GM23248 (cell line): ENCODE data around the gene TMEM151B. TPM values are rescaled to one million over a fixed set of nuclear protein-coding genes. Genes with fewer than 3 reads are reported as not detected.

Experiments used
- DNase-seq: peaks from one replicate; pipeline ENCODE4 v3.0.0-alpha.2; 2015
- H2AFZ ChIP-seq: fragments of 200-600 bp; sonication (generic); 2 replicates; pipeline ENCODE4 v1.6.1; 2016; ENCODE audit warnings: antibody characterized with exemption
- H3F3A ChIP-seq: fragments of 200-600 bp; sonication (generic); 2 replicates; pipeline ENCODE4 v1.6.1; 2016; ENCODE audit warnings: mild to moderate bottlenecking, antibody characterized with exemption, mixed run types; ENCODE audit not compliant: insufficient read depth
- H3K27ac ChIP-seq: fragments of 200-600 bp; sonication (generic); 2 replicates; pipeline ENCODE4 v1.5.1; 2016; ENCODE audit warnings: mild to moderate bottlenecking
- H3K27me3 ChIP-seq: fragments of 200-600 bp; sonication (generic); replicated peaks from 2 replicates; pipeline ENCODE4 v1.6.1; 2016; ENCODE audit warnings: mild to moderate bottlenecking; ENCODE audit not compliant: insufficient read depth
- H3K36me3 ChIP-seq: fragments of 200-600 bp; sonication (generic); 2 replicates; pipeline ENCODE4 v1.6.1; 2016; ENCODE audit warnings: low read depth, mild to moderate bottlenecking
- H3K4me1 ChIP-seq: fragments of 200-600 bp; sonication (generic); 2 replicates; pipeline ENCODE4 v1.6.1; 2016; ENCODE audit warnings: mild to moderate bottlenecking; ENCODE audit not compliant: insufficient read depth
- H3K4me2 ChIP-seq: fragments of 200-600 bp; sonication (generic); one replicate; pipeline ENCODE4 v1.6.1; 2016; ENCODE audit warnings: mild to moderate bottlenecking; ENCODE audit not compliant: unreplicated experiment
- H3K4me3 ChIP-seq: fragments of 200-600 bp; sonication (generic); 2 replicates; pipeline ENCODE4 v1.5.1; 2016; ENCODE audit warnings: mild to moderate bottlenecking
- H3K79me2 ChIP-seq: fragments of 200-600 bp; sonication (generic); 2 replicates; pipeline ENCODE4 v1.6.1; 2016; ENCODE audit warnings: mild to moderate bottlenecking; ENCODE audit not compliant: insufficient read depth
- H3K9ac ChIP-seq: fragments of 200-600 bp; sonication (generic); 2 replicates; pipeline ENCODE4 v1.6.1; 2016; ENCODE audit warnings: mild to moderate bottlenecking
- H3K9me2 ChIP-seq: fragments of 200-600 bp; sonication (generic); 2 replicates; pipeline ENCODE4 v1.6.1; 2016; ENCODE audit warnings: mixed run types, mild to moderate bottlenecking, moderate library complexity; ENCODE audit not compliant: insufficient read depth
- H3K9me3 ChIP-seq: fragments of 200-600 bp; sonication (generic); one replicate; pipeline ENCODE4 v1.6.1; 2017; ENCODE audit warnings: low read depth
- H4K20me1 ChIP-seq: fragments of 200-600 bp; sonication (generic); 2 replicates; pipeline ENCODE4 v1.6.0; 2016; ENCODE audit not compliant: insufficient read depth
- EZH2 ChIP-seq: fragments of 200-600 bp; sonication (generic); IDR thresholded peaks from 2 replicates; pipeline ENCODE4 v1.6.1; 2018; ENCODE audit warnings: antibody characterized with exemption, mild to moderate bottlenecking; ENCODE audit not compliant: insufficient read depth, poor library complexity, severe bottlenecking
- EZH2phosphoT487 ChIP-seq: fragments of 200-600 bp; sonication (generic); IDR thresholded peaks from 2 replicates; pipeline ENCODE4 v1.6.1; 2018; ENCODE audit warnings: antibody characterized with exemption, moderate library complexity, mild to moderate bottlenecking, low read depth; ENCODE audit not compliant: insufficient read depth
- WGBS, 2 experiments: methylation state at CpG; one replicate each; pipeline ENCODE4 v1.1.6; 2015 to 2017; ENCODE audit warnings: low lambda C conversion rate in 2 of 2, low coverage in 1 of 2; ENCODE audit errors: missing lambda C conversion rate in 2 of 2; 5-methylcytosine and 5-hydroxymethylcytosine counted together
- in situ Hi-C: fragments of 300-500 bp; cut with MboI; formaldehyde crosslinking; loops from 2 replicates; pipeline ENCODE4 v1.15.0; 2020
- polyA plus RNA-seq: library from polyadenylated mRNA; unstranded; fragments of >200 nt; fragmentation: Nextera tagmentation; extraction: Ambion mirVana; gene quantifications from 2 replicates; pipeline ENCODE4 v1.2.1, GENCODE V29; 2016
- total RNA-seq: library from RNA; depleted of rRNA; stranded (reverse); fragments of >200 nt; shearing (Covaris generic); gene quantifications from 2 replicates; pipeline ENCODE4 v1.2.3, GENCODE V29; 2014

The TMEM151B gene
- total and polyA plus RNA-seq, 2 experiments from 2014 or later: not detected

GRCh38 chr6:44286747-44287146 lies 16.5 kb downstream of the TMEM151B start:
- Histone ChIP-seq H3K9me2 (no peaks in the 10 kb centered on the region), H3K9ac (no peak overlapping the region), H4K20me1 (no peaks in the 10 kb centered on the region), H3K4me3 (no peak overlapping the region), H3K27me3 (peaks cover 34% of the 10 kb centered on the region), H3K36me3 (no peaks in the 10 kb centered on the region), H3K9me3 (no peaks in the 10 kb centered on the region), H2AFZ (no peak overlapping the region), H3F3A (no peaks in the 10 kb centered on the region), H3K79me2 (no peaks in the 10 kb centered on the region), H3K27ac (no peak overlapping the region), H3K4me2 (no peak overlapping the region), H3K4me1 (no peaks in the 10 kb centered on the region)
- no peak for TF ChIP-seq EZH2
- TF ChIP-seq EZH2phosphoT487: no peak
- in situ Hi-C loops: no loop called here
- no peak for DNase-seq
- 23 to 30% methylated on average over 2 of the region's 2 CpGs for WGBS, 2 experiments

GRCh38 chr6:44289726-44290260 lies 19.5 kb downstream of the TMEM151B start:
- H3K27ac ChIP-seq: no peak overlapping the region
- no peaks in the 10 kb centered on the region for H3K79me2 ChIP-seq
- WGBS, 2 experiments: 15 to 18% methylated on average over 7 of the region's 7 CpGs
- H3K9me2 ChIP-seq: no peaks in the 10 kb centered on the region
- no peaks in the 10 kb centered on the region for H3K9me3 ChIP-seq
- no peak for TF ChIP-seq EZH2phosphoT487
- H3K9ac ChIP-seq: no peak overlapping the region
- no peak overlapping the region for H3K4me3 ChIP-seq
- H2AFZ ChIP-seq: no peak overlapping the region
- in situ Hi-C loops: no loop called here
- DNase-seq: no peak
- no peaks in the 10 kb centered on the region for H3F3A ChIP-seq
- no peaks in the 10 kb centered on the region for H3K4me1 ChIP-seq
- no peak overlapping the region for H3K4me2 ChIP-seq
- peaks cover 54% of the 10 kb centered on the region for H3K27me3 ChIP-seq
- H3K36me3 ChIP-seq: no peaks in the 10 kb centered on the region
- no peaks in the 10 kb centered on the region for H4K20me1 ChIP-seq

GRCh38 chr6:44291841-44292240 lies 21.6 kb downstream of the TMEM151B start:
- no peak for DNase-seq
- H3K9me3 ChIP-seq: no peaks in the 10 kb centered on the region
- no peak overlapping the region for H3K9ac ChIP-seq
- no peaks in the 10 kb centered on the region for H3K9me2 ChIP-seq
- H3K4me1 ChIP-seq: no peaks in the 10 kb centered on the region
- H3K79me2 ChIP-seq: no peaks in the 10 kb centered on the region
- 0 to 4% methylated on average over 4 of the region's 4 CpGs for WGBS, 2 experiments
- no peak overlapping the region for H2AFZ ChIP-seq
- H3K4me3 ChIP-seq: no peak overlapping the region
- TF ChIP-seq EZH2 (no peak), EZH2phosphoT487 (no peak)
- H3K36me3 ChIP-seq: no peaks in the 10 kb centered on the region
- in situ Hi-C loops: no loop called here
- peaks cover 70% of the 10 kb centered on the region for H3K27me3 ChIP-seq
- H3K4me2 ChIP-seq: no peak overlapping the region
- H3K27ac ChIP-seq: no peak overlapping the region
- H4K20me1 ChIP-seq: no peaks in the 10 kb centered on the region
- H3F3A ChIP-seq: no peaks in the 10 kb centered on the region

GRCh38 chr6:44292661-44293365 lies 22.6 kb downstream of the TMEM151B start:
- no peaks in the 10 kb centered on the region for H4K20me1 ChIP-seq
- DNase-seq: no peak
- no peak overlapping the region for H2AFZ ChIP-seq
- no peak overlapping the region for H3K4me3 ChIP-seq
- no peak for TF ChIP-seq EZH2phosphoT487
- no peak for TF ChIP-seq EZH2
- no peaks in the 10 kb centered on the region for H3K9me3 ChIP-seq
- no peaks in the 10 kb centered on the region for H3F3A ChIP-seq
- no peak overlapping the region for H3K9ac ChIP-seq
- H3K27ac ChIP-seq: no peak overlapping the region
- H3K27me3 ChIP-seq: peaks cover 77% of the 10 kb centered on the region
- H3K4me1 ChIP-seq: no peaks in the 10 kb centered on the region
- H3K9me2 ChIP-seq: no peaks in the 10 kb centered on the region
- H3K79me2 ChIP-seq: no peaks in the 10 kb centered on the region
- in situ Hi-C loops: no loop called here
- 45 to 57% methylated on average over 4 of the region's 4 CpGs for WGBS, 2 experiments
- no peaks in the 10 kb centered on the region for H3K36me3 ChIP-seq
- H3K4me2 ChIP-seq: no peak overlapping the region
